ENCODE data around the gene MYOCD. TPM values are rescaled to one million over a fixed set of nuclear protein-coding genes. Genes with fewer than 3 reads are reported as not detected.
A peak's percentile ranks its signal among the peaks of the same experiment; 100 is the strongest.

Gene MYOCD
- total and polyA plus RNA-seq, 4 donors = 24.8 to 251 (median 61.4) TPM

GRCh38 chr17:12727881-12728280 lies 62.2 kb downstream of the MYOCD start:
- H3K27ac ChIP-seq (ENCODE audit: low read depth in 1 of 2, low read length in 2 of 2) = peak overlapping the region; percentile 75 to 80
- H3K27me3 ChIP-seq (ENCODE audit: control insufficient read depth in 1 of 2, insufficient read depth in 2 of 2, low read length in 1 of 2) = no peaks in the 10 kb centered on the region
- WGBS, 2 donors = 45 to 56% methylated on average over 7 of the region's 7 CpGs
- H3K4me1 ChIP-seq (ENCODE audit: control insufficient read depth in 1 of 2, insufficient read depth in 2 of 2, low read length in 2 of 2) = peaks cover 0 to 11% of the 10 kb centered on the region in 2 donors
- H3K36me3 ChIP-seq (ENCODE audit: control insufficient read depth in 1 of 2, insufficient read depth in 2 of 2, low read length in 1 of 2) = peaks cover 0 to 6% of the 10 kb centered on the region in 2 donors
- H3K4me3 ChIP-seq (ENCODE audit: low read length in 2 of 2) = no peak overlapping the region
- intact Hi-C loops (cut with DNase I) = loop anchor here in 1 of 2 donors (5.0 to 10.0 kb wide), 2 partner anchors 36 to 363 kb away; no protein-coding TSS in a partner anchor
- ATAC-seq (ENCODE audit: low FRiP score) = no peak
- no peak for DNase-seq
- no peaks in the 10 kb centered on the region for H3K9me3 ChIP-seq (ENCODE audit: control insufficient read depth, low read length)

GRCh38 chr17:12729086-12729485 lies 63.4 kb downstream of the MYOCD start:
- intact Hi-C loops (cut with DNase I) = loop anchor here in 1 of 2 donors (5.0 to 10.0 kb wide), 2 partner anchors 37 to 364 kb away; no protein-coding TSS in a partner anchor
- DNase-seq (peak in 1 of 2 donors; percentile 81), ATAC-seq (ENCODE audit: low FRiP score) (no peak)
- peaks cover 0 to 2% of the 10 kb centered on the region in 2 donors for H3K36me3 ChIP-seq (ENCODE audit: control insufficient read depth in 1 of 2, insufficient read depth in 2 of 2, low read length in 1 of 2)
- no peak overlapping the region for H3K4me3 ChIP-seq (ENCODE audit: low read length in 2 of 2)
- H3K27ac ChIP-seq (ENCODE audit: low read depth in 1 of 2, low read length in 2 of 2) = peak overlapping the region; percentile 59 to 83
- 36 to 44% methylated on average over 5 of the region's 5 CpGs for WGBS, 2 donors
- H3K9me3 ChIP-seq (ENCODE audit: control insufficient read depth, low read length) = no peaks in the 10 kb centered on the region
- H3K4me1 ChIP-seq (ENCODE audit: control insufficient read depth in 1 of 2, insufficient read depth in 2 of 2, low read length in 2 of 2) = peaks cover 0 to 11% of the 10 kb centered on the region in 2 donors
- no peaks in the 10 kb centered on the region for H3K27me3 ChIP-seq (ENCODE audit: control insufficient read depth in 1 of 2, insufficient read depth in 2 of 2, low read length in 1 of 2)

- peaks cover 0 to 2% of the 10 kb centered on the region in 2 donors for H3K36me3 ChIP-seq (ENCODE audit: control insufficient read depth in 1 of 2, insufficient read depth in 2 of 2, low read length in 1 of 2)
- peaks cover 0 to 11% of the 10 kb centered on the region in 2 donors for H3K4me1 ChIP-seq (ENCODE audit: control insufficient read depth in 1 of 2, insufficient read depth in 2 of 2, low read length in 2 of 2)
- H3K27ac ChIP-seq (ENCODE audit: low read depth in 1 of 2, low read length in 2 of 2) = peak overlapping the region; percentile 6 to 67
- no peak for DNase-seq
- WGBS, 2 donors = 42 to 54% methylated on average over 5 of the region's 5 CpGs
- intact Hi-C loops (cut with DNase I) = loop anchor here (5.0 kb wide), 2 partner anchors 38 to 183 kb away; no protein-coding TSS in a partner anchor
- no peaks in the 10 kb centered on the region for H3K27me3 ChIP-seq (ENCODE audit: control insufficient read depth in 1 of 2, insufficient read depth in 2 of 2, low read length in 1 of 2)
- no peaks in the 10 kb centered on the region for H3K9me3 ChIP-seq (ENCODE audit: control insufficient read depth, low read length)
- no peak overlapping the region for H3K4me3 ChIP-seq (ENCODE audit: low read length in 2 of 2)
- ATAC-seq (ENCODE audit: low FRiP score) = no peak
Measured at GRCh38 chr17:12730421-12730820, 64.7 kb downstream of the MYOCD start.

- Histone ChIP-seq H3K36me3 (ENCODE audit: control insufficient read depth in 1 of 2, insufficient read depth in 2 of 2, low read length in 1 of 2) (peaks cover under 1 to 2% of the 10 kb centered on the region in 2 donors), H3K27ac (ENCODE audit: low read depth in 1 of 2, low read length in 2 of 2) (peak overlapping the region; percentile 6 to 99), H3K4me1 (ENCODE audit: control insufficient read depth in 1 of 2, insufficient read depth in 2 of 2, low read length in 2 of 2) (peaks cover 0 to 11% of the 10 kb centered on the region in 2 donors), H3K4me3 (ENCODE audit: low read length in 2 of 2) (no peak overlapping the region), H3K27me3 (ENCODE audit: control insufficient read depth in 1 of 2, insufficient read depth in 2 of 2, low read length in 1 of 2) (no peaks in the 10 kb centered on the region), H3K9me3 (ENCODE audit: control insufficient read depth, low read length) (no peaks in the 10 kb centered on the region)
- 3 to 5% methylated on average over 10 of the region's 10 CpGs for WGBS, 2 donors
- intact Hi-C loops (cut with DNase I) = loop anchor here (5.0 kb wide), 2 partner anchors 39 to 184 kb away; no protein-coding TSS in a partner anchor
- DNase-seq (peak; percentile 92 to 95), ATAC-seq (ENCODE audit: low FRiP score) (peak; percentile 89)
Measured at GRCh38 chr17:12730931-12731521, 65.3 kb downstream of the MYOCD start.

GRCh38 chr17:12731839-12732238 lies 66.1 kb downstream of the MYOCD start:
- H3K4me3 ChIP-seq (ENCODE audit: low read length in 2 of 2) = no peak overlapping the region
- H3K27ac ChIP-seq (ENCODE audit: low read depth in 1 of 2, low read length in 2 of 2) = peak overlapping the region; percentile 6 to 99
- 80 to 85% methylated on average over 8 of the region's 8 CpGs for WGBS, 2 donors
- H3K27me3 ChIP-seq (ENCODE audit: control insufficient read depth in 1 of 2, insufficient read depth in 2 of 2, low read length in 1 of 2) = no peaks in the 10 kb centered on the region
- H3K9me3 ChIP-seq (ENCODE audit: control insufficient read depth, low read length) = no peaks in the 10 kb centered on the region
- intact Hi-C loops (cut with DNase I) = loop anchor here (5.0 kb wide), 2 partner anchors 40 to 185 kb away; no protein-coding TSS in a partner anchor
- peaks cover 0 to 11% of the 10 kb centered on the region in 2 donors for H3K4me1 ChIP-seq (ENCODE audit: control insufficient read depth in 1 of 2, insufficient read depth in 2 of 2, low read length in 2 of 2)
- no peak for ATAC-seq (ENCODE audit: low FRiP score)
- H3K36me3 ChIP-seq (ENCODE audit: control insufficient read depth in 1 of 2, insufficient read depth in 2 of 2, low read length in 1 of 2) = peaks cover 2 to 3% of the 10 kb centered on the region in 2 donors
- no peak for DNase-seq

GRCh38 chr17:12732366-12732765 lies 66.7 kb downstream of the MYOCD start:
- DNase-seq (no peak), ATAC-seq (ENCODE audit: low FRiP score) (no peak)
- intact Hi-C loops (cut with DNase I) = loop anchor here (5.0 kb wide), 2 partner anchors 40 to 185 kb away; no protein-coding TSS in a partner anchor
- Histone ChIP-seq H3K27me3 (ENCODE audit: control insufficient read depth in 1 of 2, insufficient read depth in 2 of 2, low read length in 1 of 2) (no peaks in the 10 kb centered on the region), H3K27ac (ENCODE audit: low read depth in 1 of 2, low read length in 2 of 2) (no peak overlapping the region), H3K9me3 (ENCODE audit: control insufficient read depth, low read length) (no peaks in the 10 kb centered on the region), H3K4me1 (ENCODE audit: control insufficient read depth in 1 of 2, insufficient read depth in 2 of 2, low read length in 2 of 2) (peaks cover 0 to 7% of the 10 kb centered on the region in 2 donors), H3K36me3 (ENCODE audit: control insufficient read depth in 1 of 2, insufficient read depth in 2 of 2, low read length in 1 of 2) (peaks cover 2 to 4% of the 10 kb centered on the region in 2 donors), H3K4me3 (ENCODE audit: low read length in 2 of 2) (no peak overlapping the region)
- 93 to 95% methylated on average over 8 of the region's 8 CpGs for WGBS, 2 donors

GRCh38 chr17:12734926-12735325 lies 69.2 kb downstream of the MYOCD start:
- WGBS, 2 donors = 54 to 58% methylated on average over 7 of the region's 7 CpGs
- peaks cover 0 to 2% of the 10 kb centered on the region in 2 donors for H3K4me1 ChIP-seq (ENCODE audit: control insufficient read depth in 1 of 2, insufficient read depth in 2 of 2, low read length in 2 of 2)
- peaks cover 4 to 5% of the 10 kb centered on the region in 2 donors for H3K36me3 ChIP-seq (ENCODE audit: control insufficient read depth in 1 of 2, insufficient read depth in 2 of 2, low read length in 1 of 2)
- no peak for ATAC-seq (ENCODE audit: low FRiP score)
- intact Hi-C loops (cut with DNase I) = loop anchor here (5.0 kb wide), 2 partner anchors 43 to 188 kb away; no protein-coding TSS in a partner anchor
- H3K27ac ChIP-seq (ENCODE audit: low read depth in 1 of 2, low read length in 2 of 2) = no peak overlapping the region
- no peak for DNase-seq
- H3K27me3 ChIP-seq (ENCODE audit: control insufficient read depth in 1 of 2, insufficient read depth in 2 of 2, low read length in 1 of 2) = no peaks in the 10 kb centered on the region
- no peak overlapping the region for H3K4me3 ChIP-seq (ENCODE audit: low read length in 2 of 2)
- H3K9me3 ChIP-seq (ENCODE audit: control insufficient read depth, low read length) = no peaks in the 10 kb centered on the region

GRCh38 chr17:12735517-12735916 lies 69.8 kb downstream of the MYOCD start:
- 72 to 87% methylated on average over 8 of the region's 8 CpGs for WGBS, 2 donors
- H3K4me3 ChIP-seq (ENCODE audit: low read length in 2 of 2) = no peak overlapping the region
- H3K4me1 ChIP-seq (ENCODE audit: control insufficient read depth in 1 of 2, insufficient read depth in 2 of 2, low read length in 2 of 2) = peaks cover 0 to 2% of the 10 kb centered on the region in 2 donors
- H3K36me3 ChIP-seq (ENCODE audit: control insufficient read depth in 1 of 2, insufficient read depth in 2 of 2, low read length in 1 of 2) = peaks cover 4 to 10% of the 10 kb centered on the region in 2 donors
- intact Hi-C loops (cut with DNase I) = no loop called here
- no peaks in the 10 kb centered on the region for H3K9me3 ChIP-seq (ENCODE audit: control insufficient read depth, low read length)
- DNase-seq = no peak
- no peaks in the 10 kb centered on the region for H3K27me3 ChIP-seq (ENCODE audit: control insufficient read depth in 1 of 2, insufficient read depth in 2 of 2, low read length in 1 of 2)
- no peak for ATAC-seq (ENCODE audit: low FRiP score)
- no peak overlapping the region for H3K27ac ChIP-seq (ENCODE audit: low read depth in 1 of 2, low read length in 2 of 2)

- Histone ChIP-seq H3K4me3 (ENCODE audit: low read length in 2 of 2) (no peak overlapping the region), H3K27ac (ENCODE audit: low read depth in 1 of 2, low read length in 2 of 2) (no peak overlapping the region), H3K27me3 (ENCODE audit: control insufficient read depth in 1 of 2, insufficient read depth in 2 of 2, low read length in 1 of 2) (no peaks in the 10 kb centered on the region), H3K9me3 (ENCODE audit: control insufficient read depth, low read length) (no peaks in the 10 kb centered on the region), H3K36me3 (ENCODE audit: control insufficient read depth in 1 of 2, insufficient read depth in 2 of 2, low read length in 1 of 2) (peaks cover 4 to 10% of the 10 kb centered on the region in 2 donors), H3K4me1 (ENCODE audit: control insufficient read depth in 1 of 2, insufficient read depth in 2 of 2, low read length in 2 of 2) (no peaks in the 10 kb centered on the region)
- intact Hi-C loops (cut with DNase I) = no loop called here
- 82 to 83% methylated on average over 4 of the region's 4 CpGs for WGBS, 2 donors
- DNase-seq (no peak), ATAC-seq (ENCODE audit: low FRiP score) (no peak)
Measured at GRCh38 chr17:12736526-12736925, 70.8 kb downstream of the MYOCD start.
